Omental fat pad (tissue), 4 donors: ENCODE measurements around the gene AGFG2. TPM values are rescaled to one million over a fixed set of nuclear protein-coding genes. Genes with fewer than 3 reads are reported as not detected.

ENCODE experiments used
- ATAC-seq: fragments of 150-250 bp; one replicate; pipeline ENCODE4 v1.9.1; 2016; ENCODE audit warnings: mild to moderate bottlenecking, moderate library complexity; ENCODE audit not compliant: low FRiP score
- DNase-seq: peaks from one replicate; pipeline ENCODE4 v3.0.0-alpha.2; 2019; ENCODE audit warnings: low spot score
- total RNA-seq, 4 donors: library from RNA; depleted of rRNA; stranded (reverse); fragments of >200 nt; gene quantifications; one replicate each; pipeline ENCODE4 v1.1.0, GENCODE V29; 2016
- TF ChIP-seq, protein P1 (sequence below), 3 donors: fragments of 450-650 bp; IDR thresholded peaks; one replicate each; pipeline ENCODE4 v1.5.1; 2016 to 2017; ENCODE audit warnings: antibody characterized with exemption in 3 of 3, mild to moderate bottlenecking in 3 of 3, moderate library complexity in 2 of 3

Gene AGFG2
- total RNA-seq, 4 donors from 2014 or later = 10.6 to 45.0 (median 21.3) TPM

DNA sequence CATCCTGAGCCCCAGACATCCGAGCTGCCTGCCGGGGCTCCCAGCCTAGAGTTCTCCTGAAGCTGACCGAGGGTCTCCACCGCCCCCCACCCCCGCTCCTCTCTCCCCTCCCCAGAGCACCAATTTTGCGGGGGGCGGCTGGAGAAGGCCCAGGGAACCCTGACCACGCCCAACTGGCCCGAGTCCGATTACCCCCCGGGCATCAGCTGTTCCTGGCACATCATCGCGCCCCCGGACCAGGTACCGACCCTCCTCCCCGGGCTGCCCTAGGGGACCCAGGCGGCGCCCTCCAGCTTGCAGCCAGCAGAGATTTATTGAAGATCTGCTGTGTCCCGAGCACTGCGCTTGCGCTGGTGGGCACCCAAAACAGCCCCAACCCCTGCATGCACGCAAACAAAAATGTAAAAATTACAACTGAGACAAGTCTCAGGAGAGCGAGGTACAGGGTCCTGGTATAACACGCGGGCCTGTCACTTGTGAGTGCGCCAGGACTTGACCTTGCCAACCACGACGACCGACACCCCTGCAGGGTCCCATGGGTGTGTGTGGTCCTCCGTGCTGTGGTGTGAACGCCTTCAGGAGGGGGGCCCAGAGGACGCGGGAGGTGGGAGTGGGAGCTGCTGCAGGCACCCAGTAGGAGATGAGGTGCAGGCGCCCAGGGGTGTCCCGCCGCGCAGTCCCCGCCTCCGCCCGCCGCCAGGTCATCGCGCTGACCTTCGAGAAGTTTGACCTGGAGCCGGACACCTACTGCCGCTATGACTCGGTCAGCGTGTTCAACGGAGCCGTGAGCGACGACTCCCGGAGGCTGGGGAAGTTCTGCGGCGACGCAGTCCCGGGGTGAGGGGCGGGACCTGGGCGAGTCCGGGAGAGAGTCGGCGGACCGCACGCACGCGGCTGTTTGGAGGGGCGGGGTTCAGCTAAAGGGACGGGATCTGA is 66.2 kb downstream of the AGFG2 start:
- DNase-seq = no peak
- TF ChIP-seq, protein P1, sequence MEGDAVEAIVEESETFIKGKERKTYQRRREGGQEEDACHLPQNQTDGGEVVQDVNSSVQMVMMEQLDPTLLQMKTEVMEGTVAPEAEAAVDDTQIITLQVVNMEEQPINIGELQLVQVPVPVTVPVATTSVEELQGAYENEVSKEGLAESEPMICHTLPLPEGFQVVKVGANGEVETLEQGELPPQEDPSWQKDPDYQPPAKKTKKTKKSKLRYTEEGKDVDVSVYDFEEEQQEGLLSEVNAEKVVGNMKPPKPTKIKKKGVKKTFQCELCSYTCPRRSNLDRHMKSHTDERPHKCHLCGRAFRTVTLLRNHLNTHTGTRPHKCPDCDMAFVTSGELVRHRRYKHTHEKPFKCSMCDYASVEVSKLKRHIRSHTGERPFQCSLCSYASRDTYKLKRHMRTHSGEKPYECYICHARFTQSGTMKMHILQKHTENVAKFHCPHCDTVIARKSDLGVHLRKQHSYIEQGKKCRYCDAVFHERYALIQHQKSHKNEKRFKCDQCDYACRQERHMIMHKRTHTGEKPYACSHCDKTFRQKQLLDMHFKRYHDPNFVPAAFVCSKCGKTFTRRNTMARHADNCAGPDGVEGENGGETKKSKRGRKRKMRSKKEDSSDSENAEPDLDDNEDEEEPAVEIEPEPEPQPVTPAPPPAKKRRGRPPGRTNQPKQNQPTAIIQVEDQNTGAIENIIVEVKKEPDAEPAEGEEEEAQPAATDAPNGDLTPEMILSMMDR (IDR thresholded peaks at IDR 0.05) = no peak
- ATAC-seq = peak; percentile 18

DNA sequence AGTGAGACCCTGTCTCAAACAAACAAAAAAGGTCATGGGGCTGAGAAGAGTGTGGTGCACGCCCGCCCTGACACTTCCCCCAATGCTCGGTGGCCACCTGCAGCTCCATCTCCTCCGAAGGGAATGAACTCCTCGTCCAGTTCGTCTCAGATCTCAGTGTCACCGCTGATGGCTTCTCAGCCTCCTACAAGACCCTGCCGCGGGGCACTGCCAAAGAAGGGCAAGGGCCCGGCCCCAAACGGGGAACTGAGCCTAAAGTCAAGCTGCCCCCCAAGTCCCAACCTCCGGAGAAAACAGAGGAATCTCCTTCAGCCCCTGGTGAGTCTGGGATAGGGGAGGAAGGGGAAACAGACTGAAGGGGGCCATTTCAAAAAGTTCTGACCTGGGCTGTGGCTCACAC is 67.3 kb downstream of the AGFG2 start:
- TF ChIP-seq, protein P1 (IDR thresholded peaks at IDR 0.05) = no peak
- ATAC-seq (no peak), DNase-seq (no peak)

DNA sequence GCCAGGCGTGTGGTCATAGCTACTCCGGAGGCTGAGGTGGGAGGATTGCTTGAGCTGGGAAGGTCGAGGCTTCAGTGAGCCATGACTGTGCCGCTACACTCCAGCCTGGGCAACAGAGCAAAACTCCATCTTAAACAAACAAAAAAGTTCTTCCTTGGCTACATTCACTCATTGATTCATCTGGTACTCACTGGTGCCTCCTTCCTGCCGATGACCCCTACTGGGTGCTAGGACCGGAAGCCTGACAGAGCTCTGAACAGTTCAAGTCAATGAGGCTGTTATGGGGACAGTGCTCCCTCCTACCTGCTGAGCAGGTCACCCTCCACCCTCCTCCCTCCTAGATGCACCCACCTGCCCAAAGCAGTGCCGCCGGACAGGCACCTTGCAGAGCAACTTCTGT is 68.1 kb downstream of the AGFG2 start:
- DNase-seq (no peak), ATAC-seq (no peak)
- TF ChIP-seq, protein P1 (IDR thresholded peaks at IDR 0.05) = no peak

DNA sequence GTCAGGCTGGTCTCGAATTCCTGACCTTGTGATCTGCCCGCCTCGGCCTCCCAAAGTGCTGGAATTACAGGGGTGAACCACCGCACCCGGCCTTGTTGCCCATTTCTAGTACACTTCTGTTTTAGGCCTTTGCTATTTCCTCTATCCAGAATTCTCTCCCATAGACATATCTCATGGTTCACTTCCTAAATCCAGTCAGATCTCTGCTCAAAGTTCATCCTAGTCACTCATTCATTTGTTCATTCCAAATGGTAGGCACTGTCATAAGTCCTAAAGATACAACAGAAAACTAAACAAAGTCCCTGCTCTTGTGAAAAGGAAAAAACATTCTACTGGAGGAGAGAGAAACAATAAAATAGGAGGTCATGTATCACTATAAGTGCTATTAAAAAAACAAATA is 71.0 kb downstream of the AGFG2 start:
- ATAC-seq (no peak), DNase-seq (no peak)
- TF ChIP-seq, protein P1 (IDR thresholded peaks at IDR 0.05) = no peak

DNA sequence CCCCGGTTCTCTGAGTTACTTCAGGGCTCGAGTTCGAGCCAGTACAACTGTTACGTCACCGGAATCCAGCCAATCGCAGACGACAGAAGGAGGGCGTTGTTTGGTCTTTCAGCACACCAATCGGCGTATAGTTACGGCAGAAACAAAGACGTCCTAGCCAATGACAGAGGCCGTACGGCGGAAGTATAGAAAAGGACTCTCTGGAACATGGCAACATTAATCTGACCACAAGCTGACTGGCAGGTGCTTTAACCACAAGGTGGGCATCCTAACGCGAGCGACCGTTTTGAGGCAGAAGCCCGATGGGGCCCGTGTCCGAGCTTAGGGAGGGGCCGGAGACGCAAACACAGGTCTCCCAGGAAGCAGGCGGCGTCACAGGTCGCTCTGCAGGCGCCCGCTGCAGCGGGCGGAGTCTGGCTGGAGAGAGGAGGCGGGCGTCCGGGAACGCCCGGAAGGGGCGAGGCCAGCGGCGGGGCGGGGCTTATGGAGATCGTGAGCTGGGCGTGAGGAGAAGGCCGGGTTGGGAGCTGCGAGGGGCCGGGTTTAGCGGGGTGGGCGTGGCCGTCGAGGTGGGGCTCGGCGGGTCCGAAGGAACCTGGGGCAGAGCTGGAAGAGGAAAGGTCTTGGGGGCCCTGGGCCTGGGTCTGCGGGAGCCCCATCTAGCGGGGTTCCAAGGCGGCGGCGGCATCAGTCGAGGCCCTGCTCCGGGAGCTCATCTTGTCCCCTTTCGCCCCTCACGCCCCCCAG is 73.2 kb downstream of the AGFG2 start, which contains the start of gene MOSPD3:
Gene MOSPD3, plus strand, starts transcription at position 558 of the 747 bp plus-strand sequence. CDS start 252 bp downstream, outside the sequence.
- TF ChIP-seq, protein P1 (IDR thresholded peaks at IDR 0.05) = no peak
- ATAC-seq = peak; percentile 99

DNA sequence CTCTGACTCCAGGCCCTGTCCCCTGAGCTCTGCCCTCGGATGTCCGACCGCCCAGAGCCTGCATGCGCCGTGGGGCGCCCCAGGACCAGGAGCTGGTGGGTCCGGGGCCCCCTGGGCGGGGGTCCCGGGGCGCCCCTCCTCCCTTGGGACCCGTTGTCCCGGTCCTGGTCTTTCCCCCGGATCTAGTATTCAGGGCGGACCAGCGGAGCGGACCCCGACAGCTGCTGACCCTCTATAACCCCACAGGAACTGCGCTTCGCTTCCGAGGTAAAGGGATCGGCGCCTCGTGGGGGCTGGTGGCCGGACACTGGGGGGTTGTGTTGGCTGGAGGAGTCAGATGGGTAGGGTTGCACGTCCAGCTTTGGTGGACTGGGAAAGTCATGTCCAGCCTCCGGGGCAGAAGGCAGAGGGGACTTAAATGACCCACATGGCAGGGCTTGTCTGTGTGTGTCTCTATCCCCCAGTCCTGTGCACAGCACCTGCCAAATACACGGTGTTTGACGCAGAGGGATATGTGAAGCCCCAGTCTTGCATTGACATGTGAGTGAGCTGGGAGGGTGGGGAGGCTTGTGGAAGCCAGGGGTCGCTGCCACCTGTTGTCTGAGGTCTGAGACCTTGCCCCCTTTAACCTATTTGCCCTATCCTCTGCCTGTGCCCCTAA is 73.9 kb downstream of the AGFG2 start:
- DNase-seq = no peak
- no peak for ATAC-seq
- TF ChIP-seq, protein P1 (IDR thresholded peaks at IDR 0.05) = no peak

More for the DNA sequence above, 73.2 kb downstream of the AGFG2 start, which contains the start of gene MOSPD3:
- peak; percentile 98 for DNase-seq
